GM12878 (cell line): ENCODE results near the gene PDF. TPM values are rescaled to one million over a fixed set of nuclear protein-coding genes. Genes with fewer than 3 reads are reported as not detected.

ENCODE experiments used
- ATF7 ChIP-seq: fragments of 450-650 bp; IDR thresholded peaks from 2 replicates; pipeline ENCODE4 v1.6.1; 2016; ENCODE audit warnings: low read depth, mild to moderate bottlenecking
- CBX3 ChIP-seq: fragments of 200-600 bp; sonication (generic); IDR thresholded peaks from 2 replicates; pipeline ENCODE4 v1.6.1; 2016; ENCODE audit warnings: low read depth, borderline replicate concordance
- CREB1 ChIP-seq: IDR thresholded peaks from 2 replicates; pipeline ENCODE4 v1.6.1; 2012; ENCODE audit warnings: low read depth, mild to moderate bottlenecking, inconsistent platforms
- E2F4 ChIP-seq: IDR thresholded peaks from 2 replicates; pipeline ENCODE4 v1.6.1; 2012; ENCODE audit warnings: low read depth, low read length, improper control_type of control experiment
- HDAC2 ChIP-seq: fragments of 200-600 bp; sonication (generic); IDR thresholded peaks from 2 replicates; pipeline ENCODE4 v1.6.1; 2017
- IKZF2 ChIP-seq, 2 experiments: fragments of 450-650 bp; IDR thresholded peaks; 2 replicates each; pipeline ENCODE4 v1.6.1; 2017; ENCODE audit warnings: mild to moderate bottlenecking in 2 of 2, moderate library complexity in 2 of 2
- IRF5 ChIP-seq: fragments of 450-650 bp; IDR thresholded peaks from 2 replicates; pipeline ENCODE4 v1.6.1; 2017; ENCODE audit warnings: borderline replicate concordance
- MAX ChIP-seq: IDR thresholded peaks from 2 replicates; pipeline ENCODE4 v1.6.1; 2012; ENCODE audit warnings: low read depth, low read length, improper control_type of control experiment
- MYC ChIP-seq: IDR thresholded peaks from 2 replicates; pipeline ENCODE4 v1.6.1; 2011; ENCODE audit warnings: mild to moderate bottlenecking, low read length, moderate library complexity, inconsistent platforms; ENCODE audit not compliant: insufficient read depth, insufficient replicate concordance, insufficient read length, severe bottlenecking
- NKRF ChIP-seq: fragments of 450-650 bp; conservative IDR thresholded peaks from 2 replicates; pipeline ENCODE4 v1.6.1; 2017; ENCODE audit warnings: mild to moderate bottlenecking, moderate library complexity
- PBX3 ChIP-seq: IDR thresholded peaks from 2 replicates; pipeline ENCODE4 v1.6.1; 2011; ENCODE audit warnings: mild to moderate bottlenecking, low read depth, low read length, moderate library complexity; ENCODE audit not compliant: insufficient replicate concordance
- PKNOX1 ChIP-seq: fragments of 450-650 bp; IDR thresholded peaks from 2 replicates; pipeline ENCODE4 v1.6.1; 2016; ENCODE audit warnings: mild to moderate bottlenecking
- POLR2AphosphoS5 ChIP-seq: IDR thresholded peaks from 2 replicates; pipeline ENCODE4 v1.6.1; 2011; ENCODE audit warnings: mild to moderate bottlenecking, low read length, inconsistent platforms
- RUNX3 ChIP-seq: IDR thresholded peaks from 2 replicates; pipeline ENCODE4 v1.6.1; 2012; ENCODE audit warnings: low read length, inconsistent platforms
- SMAD5 ChIP-seq: IDR thresholded peaks from 2 replicates; pipeline ENCODE4 v1.6.1; 2016; ENCODE audit warnings: antibody characterized with exemption, low read depth
- TAF1 ChIP-seq: IDR thresholded peaks from 2 replicates; pipeline ENCODE4 v1.6.1; 2011; ENCODE audit warnings: mild to moderate bottlenecking, low read depth, low read length, borderline replicate concordance
- ZNF687 ChIP-seq: fragments of 450-650 bp; IDR thresholded peaks from 2 replicates; pipeline ENCODE4 v1.6.1; 2017; ENCODE audit warnings: mild to moderate bottlenecking, moderate library complexity
- polyA plus RNA-seq, 11 experiments: library from polyadenylated mRNA; depleted of rRNA in 4 of 11; unstranded in 6 of 11; stranded (reverse) in 5 of 11; fragments of >200 nt; fragmentation: Nextera tagmentation in 4 of 11; fragmentation: Illumina TruSeq in 1 of 11; extraction: Ambion mirVana in 4 of 11; extraction: Trizol in 1 of 11; gene quantifications; 1 replicate in 1 of 11; 2 replicates in 10 of 11; pipeline versions ENCODE4 v1.2.1 to v1.2.3, GENCODE V29; 2011 to 2016; ENCODE audit warnings: inconsistent platforms in 2 of 11, missing spikeins in 2 of 11, low read depth in 1 of 11
- total RNA-seq, 4 experiments: library from RNA; depleted of rRNA in 3 of 4; stranded (reverse); fragments of >200 nt in 3 of 4; fragmentation: Illumina TruSeq in 1 of 4; extraction: Trizol in 1 of 4; gene quantifications; 2 replicates each; pipeline versions ENCODE4 v1.2.1 to v1.2.3, GENCODE V29; 2013 to 2021

Gene PDF
- total and polyA plus RNA-seq, 10 of the 15 experiments (the other 5 are each of a cell fraction or from before 2014, with no cell fraction given) = 0.13 to 44.1 (median 16.7) TPM

GRCh38 chr16:69330286-69331109 lies at the start of gene PDF (continued):
- TF ChIP-seq ZNF687 (peak; percentile 55; the same call in 1 of the 2 replicates), MYC (peak; percentile 90), IKZF2 (IDR thresholded peaks at IDR 0.05) (peak; percentile 77 to 78; a peak in 3 of 4 replicates), ATF7 (no peak), PBX3 (peak; percentile 50), RUNX3 (peak; percentile 36; the same call in 1 of the 2 replicates), HDAC2 (no peak), CBX3 (no peak), CREB1 (peak; percentile 64; the same call in 1 of the 2 replicates), POLR2AphosphoS5 (peak; percentile 87), PKNOX1 (peak; percentile 87), NKRF (peak; percentile 96), MAX (peak; percentile 80; the same call in 1 of the 2 replicates), TAF1 (no peak; the same call in 1 of the 2 replicates), IRF5 (no peak), SMAD5 (peak; percentile 80), E2F4 (no peak)
